ENCODE results near the gene GTF3C2. TPM values are rescaled to one million over a fixed set of nuclear protein-coding genes. Genes with fewer than 3 reads are reported as not detected.

The GTF3C2 gene
- total and polyA plus RNA-seq, 12 donors, result 30.6 to 73.9 (median 51.3) TPM

- intact Hi-C loops (cut with DNase I), result no loop called here
- peak overlapping the region; percentile 19 to 99 (median 76) for H3K4me3 ChIP-seq
- H3K27ac ChIP-seq, result peak overlapping the region; percentile 83 to 99 (median 98)
- H3K9me3 ChIP-seq (replicated peaks in 1 of 3), result no peaks in the 10 kb centered on the region
- WGBS, 4 donors, result 7 to 19% (median 13%) methylated on average over 5 of the region's 5 CpGs
- TF ChIP-seq CTCF (IDR thresholded peaks at IDR 0.05), result no peak
- TF ChIP-seq POLR2A (IDR thresholded peaks at IDR 0.05), result peak in 1 of 2 donors; percentile 41
- H3K27me3 ChIP-seq, result no peaks in the 10 kb centered on the region
- H3K36me3 ChIP-seq (replicated peaks in 1 of 2), result peaks cover 0 to 31% of the 10 kb centered on the region in 2 donors
- peak in 3 of 7 donors; percentile 49 to 73 (median 69) for DNase-seq
- H3K4me1 ChIP-seq (replicated peaks in 1 of 2), result peaks cover 34 to 35% of the 10 kb centered on the region in 2 donors
Observed at GRCh38 chr2:27323596-27324285, 32.8 kb downstream of the GTF3C2 start.

GRCh38 chr2:27322766-27323595 lies 33.6 kb downstream of the GTF3C2 start, which contains the start of gene MPV17:
MPV17 (minus strand) TSS chr2:27323097; CDS start chr2:27322517, 580 bp downstream.
- Histone ChIP-seq H3K27me3 (no peaks in the 10 kb centered on the region), H3K4me3 (peak within 1 kb of the TSS; percentile 25 to 99 (median 76)), H3K4me1 (replicated peaks in 1 of 2) (peaks cover 34 to 35% of the 10 kb centered on the region in 2 donors), H3K9me3 (replicated peaks in 1 of 3) (no peaks in the 10 kb centered on the region), H3K27ac (peak within 1 kb of the TSS; percentile 83 to 99 (median 98)), H3K36me3 (replicated peaks in 1 of 2) (peaks cover 0 to 24% of the 10 kb centered on the region in 2 donors)
- DNase-seq, result peak; percentile 92 to 97 (median 96)
- 0 to 1% (median 0%) methylated on average over 22 to 39 of the region's 39 CpGs for WGBS, 4 donors
- intact Hi-C loops (cut with DNase I), result no loop called here
- TF ChIP-seq CTCF (IDR thresholded peaks at IDR 0.05), result peak in 1 of 6 experiments; percentile 13
- peak; percentile 73 to 95 for TF ChIP-seq POLR2A (IDR thresholded peaks at IDR 0.05)

- Histone ChIP-seq H3K9me3 (replicated peaks in 1 of 3) (no peaks in the 10 kb centered on the region), H3K27ac (peak overlapping the region; percentile 83 to 99 (median 98)), H3K4me3 (peak overlapping the region; percentile 25 to 99 (median 76)), H3K4me1 (replicated peaks in 1 of 2) (peaks cover 34 to 35% of the 10 kb centered on the region in 2 donors), H3K27me3 (no peaks in the 10 kb centered on the region), H3K36me3 (replicated peaks in 1 of 2) (peaks cover 0 to 17% of the 10 kb centered on the region in 2 donors)
- WGBS, 4 donors, result 4 to 7% (median 5%) methylated on average over 2 to 10 of the region's 10 CpGs
- TF ChIP-seq CTCF (IDR thresholded peaks at IDR 0.05), result no peak
- no peak for TF ChIP-seq POLR2A (IDR thresholded peaks at IDR 0.05)
- intact Hi-C loops (cut with DNase I), result no loop called here
- DNase-seq, result peak in 6 of 7 donors; percentile 42 to 69 (median 52)
Observed at GRCh38 chr2:27322301-27322765, 34.2 kb downstream of the GTF3C2 start.

All from adrenal gland (tissue), 12 donors.